OCI-LY1 (cell line): Measurements from ENCODE around the gene AP2A2.

Source experiments
- H2AFZ ChIP-seq: fragments of 200-600 bp; sonication (generic), shearing (Covaris generic); 2 replicates; pipeline ENCODE4 v1.6.0; 2014; ENCODE audit warnings: antibody characterized with exemption, mild to moderate bottlenecking, low read length
- H3F3A ChIP-seq: fragments of 200-600 bp; sonication (generic), shearing (Covaris generic); 2 replicates; pipeline ENCODE4 v1.6.0; 2014; ENCODE audit warnings: mild to moderate bottlenecking, antibody characterized with exemption, low read length, moderate library complexity; ENCODE audit not compliant: insufficient read depth
- H3K27ac ChIP-seq: fragments of 200-600 bp; sonication (generic); 2 replicates; pipeline ENCODE4 v1.5.1; 2014; ENCODE audit warnings: low read length, mixed run types, mild to moderate bottlenecking, low read depth; ENCODE audit not compliant: poor library complexity, severe bottlenecking
- H3K27me3 ChIP-seq: fragments of 200-600 bp; sonication (generic); 2 replicates; pipeline ENCODE4 v1.6.0; 2014; ENCODE audit warnings: antibody characterized with exemption, mild to moderate bottlenecking, low read length, moderate library complexity; ENCODE audit not compliant: insufficient read depth
- H3K36me3 ChIP-seq: fragments of 200-600 bp; sonication (generic); 2 replicates; pipeline ENCODE4 v1.6.1; 2014; ENCODE audit warnings: mild to moderate bottlenecking, antibody characterized with exemption, low read length, moderate library complexity, mixed read lengths; ENCODE audit not compliant: insufficient read depth
- H3K4me1 ChIP-seq: fragments of 200-600 bp; sonication (generic); 2 replicates; pipeline ENCODE4 v1.5.1; 2014; ENCODE audit warnings: mild to moderate bottlenecking, low read length, moderate library complexity; ENCODE audit not compliant: insufficient read depth, severe bottlenecking
- H3K4me2 ChIP-seq: fragments of 200-600 bp; sonication (generic), shearing (Covaris generic); 2 replicates; pipeline ENCODE4 v1.6.1; 2014; ENCODE audit warnings: low read length
- H3K4me3 ChIP-seq: fragments of 200-600 bp; sonication (generic); 2 replicates; pipeline ENCODE4 v1.5.1; 2014; ENCODE audit warnings: low read length, low read depth, mild to moderate bottlenecking, mixed read lengths; ENCODE audit not compliant: poor library complexity, severe bottlenecking
- H3K79me2 ChIP-seq: fragments of 200-600 bp; shearing (Covaris generic); 2 replicates; pipeline ENCODE4 v1.6.1; 2016; ENCODE audit warnings: mixed run types, low read length, mixed read lengths; ENCODE audit not compliant: insufficient read depth
- H3K9ac ChIP-seq: fragments of 200-600 bp; sonication (generic), shearing (Covaris generic); 2 replicates; pipeline ENCODE4 v1.6.1; 2014; ENCODE audit warnings: mild to moderate bottlenecking, low read length, mixed read lengths
- H3K9me2 ChIP-seq: fragments of 200-600 bp; sonication (generic), shearing (Covaris generic); 2 replicates; pipeline ENCODE4 v1.6.1; 2014; ENCODE audit warnings: low read depth, mild to moderate bottlenecking, low read length, mixed read lengths
- H3K9me3 ChIP-seq: fragments of 200-600 bp; shearing (Covaris generic); 2 replicates; pipeline ENCODE4 v1.6.1; 2014; ENCODE audit warnings: low read length, mixed read lengths
- H4K20me1 ChIP-seq: fragments of 200-600 bp; sonication (generic), shearing (Covaris generic); 2 replicates; pipeline ENCODE4 v1.6.0; 2016; ENCODE audit warnings: mild to moderate bottlenecking, low read length; ENCODE audit not compliant: insufficient read depth
- EZH2 ChIP-seq: fragments of 200-600 bp; sonication (generic), shearing (Covaris generic); IDR thresholded peaks from 2 replicates; pipeline ENCODE4 v1.8.0; 2017; ENCODE audit warnings: borderline replicate concordance, mixed run types, mild to moderate bottlenecking, antibody characterized with exemption, low read length, moderate library complexity, mixed read lengths
- TF ChIP-seq, protein P1 (sequence below): fragments of 200-600 bp; sonication (generic), shearing (Covaris generic); IDR thresholded peaks from 2 replicates; pipeline ENCODE4 v1.5.1; 2017; ENCODE audit warnings: mild to moderate bottlenecking, antibody characterized with exemption, low read length, moderate library complexity, mixed read lengths

The AP2A2 gene

GRCh38 chr11:1052133-1053011 lies 126.7 kb downstream of the AP2A2 start:
- Histone ChIP-seq H4K20me1 (no peaks in the 10 kb centered on the region), H3K4me1 (no peaks in the 10 kb centered on the region), H3F3A (no peaks in the 10 kb centered on the region), H3K79me2 (no peaks in the 10 kb centered on the region), H3K9ac (no peak overlapping the region), H3K9me3 (no peaks in the 10 kb centered on the region), H2AFZ (no peak overlapping the region), H3K27me3 (no peaks in the 10 kb centered on the region), H3K9me2 (no peaks in the 10 kb centered on the region), H3K4me3 (no peak overlapping the region), H3K36me3 (no peaks in the 10 kb centered on the region), H3K4me2 (no peak overlapping the region), H3K27ac (no peak overlapping the region)
- TF ChIP-seq, protein P1, sequence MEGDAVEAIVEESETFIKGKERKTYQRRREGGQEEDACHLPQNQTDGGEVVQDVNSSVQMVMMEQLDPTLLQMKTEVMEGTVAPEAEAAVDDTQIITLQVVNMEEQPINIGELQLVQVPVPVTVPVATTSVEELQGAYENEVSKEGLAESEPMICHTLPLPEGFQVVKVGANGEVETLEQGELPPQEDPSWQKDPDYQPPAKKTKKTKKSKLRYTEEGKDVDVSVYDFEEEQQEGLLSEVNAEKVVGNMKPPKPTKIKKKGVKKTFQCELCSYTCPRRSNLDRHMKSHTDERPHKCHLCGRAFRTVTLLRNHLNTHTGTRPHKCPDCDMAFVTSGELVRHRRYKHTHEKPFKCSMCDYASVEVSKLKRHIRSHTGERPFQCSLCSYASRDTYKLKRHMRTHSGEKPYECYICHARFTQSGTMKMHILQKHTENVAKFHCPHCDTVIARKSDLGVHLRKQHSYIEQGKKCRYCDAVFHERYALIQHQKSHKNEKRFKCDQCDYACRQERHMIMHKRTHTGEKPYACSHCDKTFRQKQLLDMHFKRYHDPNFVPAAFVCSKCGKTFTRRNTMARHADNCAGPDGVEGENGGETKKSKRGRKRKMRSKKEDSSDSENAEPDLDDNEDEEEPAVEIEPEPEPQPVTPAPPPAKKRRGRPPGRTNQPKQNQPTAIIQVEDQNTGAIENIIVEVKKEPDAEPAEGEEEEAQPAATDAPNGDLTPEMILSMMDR, result no peak
- TF ChIP-seq EZH2, result no peak

- H3K9ac ChIP-seq, result no peak overlapping the region
- H2AFZ ChIP-seq, result no peak overlapping the region
- no peaks in the 10 kb centered on the region for H3K27me3 ChIP-seq
- no peaks in the 10 kb centered on the region for H3K9me2 ChIP-seq
- H4K20me1 ChIP-seq, result no peaks in the 10 kb centered on the region
- no peak overlapping the region for H3K4me2 ChIP-seq
- no peaks in the 10 kb centered on the region for H3K9me3 ChIP-seq
- H3K79me2 ChIP-seq, result no peaks in the 10 kb centered on the region
- no peak for TF ChIP-seq EZH2
- TF ChIP-seq, protein P1, result no peak
- H3F3A ChIP-seq, result no peaks in the 10 kb centered on the region
- H3K4me3 ChIP-seq, result no peak overlapping the region
- no peak overlapping the region for H3K27ac ChIP-seq
- H3K4me1 ChIP-seq, result no peaks in the 10 kb centered on the region
- no peaks in the 10 kb centered on the region for H3K36me3 ChIP-seq
These were observed 127.6 kb downstream of the AP2A2 start for GRCh38 chr11:1053121-1053901.

DNA sequence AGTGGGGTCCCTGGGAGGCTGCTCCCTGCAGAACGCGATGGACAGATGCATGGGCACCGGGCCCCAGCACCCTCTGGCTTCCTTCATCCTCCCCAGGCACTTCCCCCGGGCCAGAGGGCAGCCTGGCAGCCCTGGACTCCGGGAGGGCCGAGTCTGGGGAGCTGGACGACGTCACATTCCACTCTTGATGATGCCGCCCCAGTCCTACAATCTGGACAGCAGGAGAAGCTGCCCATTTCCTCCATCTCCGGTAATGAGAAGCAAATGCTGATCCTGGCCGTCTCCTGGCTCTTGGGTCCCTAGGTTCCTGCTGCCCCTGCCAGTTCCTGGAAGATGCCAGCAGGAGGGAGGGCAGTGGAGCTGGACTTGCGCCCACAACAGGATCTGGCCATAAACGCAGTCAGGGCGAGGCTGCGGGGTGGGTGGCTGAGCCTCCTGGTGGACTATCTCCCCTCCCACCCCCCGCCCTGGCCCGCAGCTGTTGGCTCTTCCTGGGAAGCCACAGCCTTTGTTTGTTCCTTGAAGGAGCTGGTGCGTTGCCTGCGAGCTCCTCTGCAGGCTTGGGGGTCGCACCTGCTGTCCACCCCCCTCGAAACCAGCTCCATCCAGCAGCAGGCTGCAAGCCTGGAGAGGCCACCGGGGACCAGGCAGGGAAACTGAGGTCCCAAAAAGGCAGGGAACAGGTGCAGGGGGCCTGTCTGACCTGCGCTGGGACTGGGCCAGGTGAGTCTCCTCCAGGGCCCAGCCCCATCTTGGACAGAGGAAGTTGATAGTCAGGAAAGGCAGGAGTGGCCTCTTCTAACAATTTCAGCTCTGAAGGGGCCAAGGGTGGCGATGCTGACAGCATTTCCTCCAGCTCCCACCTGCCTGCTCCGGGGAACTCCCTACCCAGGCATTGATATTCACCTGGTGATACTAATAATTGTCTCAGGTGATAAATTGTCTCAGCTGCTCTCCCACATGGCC lies 128.8 kb downstream of the AP2A2 start:
- H3K27me3 ChIP-seq, result no peaks in the 10 kb centered on the region
- no peak overlapping the region for H3K4me2 ChIP-seq

More for the DNA sequence above, 128.8 kb downstream of the AP2A2 start:
- Histone ChIP-seq H3K9me3 (no peaks in the 10 kb centered on the region), H3K36me3 (no peaks in the 10 kb centered on the region), H2AFZ (no peak overlapping the region), H3K9ac (no peak overlapping the region), H4K20me1 (no peaks in the 10 kb centered on the region), H3K9me2 (no peaks in the 10 kb centered on the region), H3F3A (no peaks in the 10 kb centered on the region), H3K27ac (no peak overlapping the region), H3K4me3 (no peak overlapping the region), H3K79me2 (no peaks in the 10 kb centered on the region), H3K4me1 (no peaks in the 10 kb centered on the region)
- TF ChIP-seq EZH2, result no peak
- TF ChIP-seq, protein P1, result no peak
